ENCODE results near the gene TLR4.

- TF ChIP-seq CTCF (conservative IDR thresholded peaks at IDR 0.05 in 1 of 2, IDR thresholded peaks at IDR 0.05 in 1 of 2; ENCODE audit: extremely low read depth in 1 of 2, insufficient read depth in 1 of 2, low read depth in 1 of 2, low read length in 2 of 2) (no peak), EZH2 (IDR thresholded peaks at IDR 0.05; ENCODE audit: borderline replicate concordance, low read length) (no peak)
These were observed 24.8 kb upstream of the TLR4 start for GRCh38 chr9:117679416-117679815.

Measured in mammary epithelial cell (primary cell).